GM18868 (cell line): ENCODE data around the gene ELF1.
"Not testable (repeated sequence)": the region's sequence is repeated elsewhere in the genome, so short reads cannot be mapped to it uniquely, and the experiment has no call there.

Experiments used
- ATAC-seq: cut with Tn5 transposase; IDR thresholded peaks from one replicate; pipeline ENCODE4 v1.9.1; 2021; ENCODE audit warnings: mild to moderate bottlenecking, moderate library complexity; ENCODE audit not compliant: unreplicated experiment

ELF1 gene

DNA sequence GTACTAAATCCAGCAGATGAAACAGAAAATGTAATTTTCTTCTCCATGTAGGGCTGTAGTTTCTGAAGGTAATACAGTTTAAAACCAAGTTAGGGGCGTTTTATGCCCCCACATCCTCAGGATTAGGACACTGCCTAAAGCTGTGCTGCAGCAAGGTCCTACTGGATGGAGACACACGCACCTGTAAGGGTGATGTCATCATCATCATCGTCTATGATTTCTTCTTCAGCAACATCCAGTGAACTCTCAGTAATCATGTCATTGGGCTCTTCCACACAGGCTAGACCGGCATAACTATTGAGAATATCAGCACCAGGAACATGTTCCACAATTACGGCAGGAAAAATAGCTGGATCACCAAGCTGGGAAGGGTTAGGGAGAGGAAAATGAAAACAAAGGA is 60.5 kb downstream of the ELF1 start:
- no peak for ATAC-seq

DNA sequence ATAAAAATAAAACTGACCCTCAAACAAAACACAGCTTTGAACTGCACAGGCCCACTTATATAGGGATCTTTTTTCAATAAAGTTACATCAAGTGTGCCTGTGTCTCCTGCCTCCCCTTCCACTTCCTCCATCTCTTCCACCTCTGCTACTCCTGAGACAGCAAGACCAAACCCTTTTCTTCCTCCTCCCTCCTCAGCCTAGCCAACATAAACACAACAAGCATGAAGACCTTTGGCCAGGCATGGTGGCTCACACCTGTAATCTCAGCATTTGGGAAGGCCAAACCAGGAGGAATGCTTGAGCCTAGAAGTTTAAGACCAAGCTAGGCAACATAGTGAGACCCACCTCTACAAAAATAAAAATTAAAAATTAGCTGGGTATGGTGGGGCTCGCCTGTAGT is 72.6 kb downstream of the ELF1 start:
- no peak for ATAC-seq

DNA sequence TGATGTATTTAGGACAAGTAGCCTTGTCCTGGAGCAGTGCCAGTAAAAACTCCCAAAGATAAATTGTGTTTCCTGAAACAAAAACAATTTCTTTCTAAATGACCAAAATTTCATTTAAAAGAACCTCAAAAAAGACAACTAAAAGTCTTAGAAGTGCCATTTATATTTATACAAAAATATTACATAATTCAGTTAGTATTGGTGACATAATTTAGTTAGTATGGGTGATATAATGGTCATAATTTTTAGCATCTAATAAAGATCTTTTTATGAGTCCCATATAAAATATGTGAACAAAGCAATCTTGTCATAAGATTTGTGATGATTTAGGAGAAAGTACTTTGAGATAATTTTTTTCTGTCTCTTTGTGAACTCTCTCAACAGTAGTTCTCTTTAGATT is 76.0 kb downstream of the ELF1 start:
- no peak for ATAC-seq

DNA sequence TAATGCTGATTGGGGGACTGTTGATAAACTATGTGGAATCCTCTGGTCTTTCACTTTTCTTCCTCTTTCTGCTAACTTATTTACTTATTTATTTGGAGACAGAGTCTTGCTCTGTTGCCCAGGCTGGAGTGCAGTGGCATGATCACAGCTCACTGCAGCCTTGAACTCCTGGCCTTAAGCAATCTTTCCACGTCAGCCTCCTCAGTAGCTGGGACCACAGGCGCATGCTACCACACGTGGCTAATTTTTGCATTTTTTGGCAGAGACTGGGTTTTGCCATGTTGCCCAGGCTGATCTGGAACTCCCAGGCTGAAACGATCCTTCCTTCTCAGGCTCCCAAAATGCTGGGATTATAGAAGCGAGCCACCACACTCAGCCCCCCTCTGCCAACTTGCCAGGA is 77.5 kb downstream of the ELF1 start:
- ATAC-seq: no peak

DNA sequence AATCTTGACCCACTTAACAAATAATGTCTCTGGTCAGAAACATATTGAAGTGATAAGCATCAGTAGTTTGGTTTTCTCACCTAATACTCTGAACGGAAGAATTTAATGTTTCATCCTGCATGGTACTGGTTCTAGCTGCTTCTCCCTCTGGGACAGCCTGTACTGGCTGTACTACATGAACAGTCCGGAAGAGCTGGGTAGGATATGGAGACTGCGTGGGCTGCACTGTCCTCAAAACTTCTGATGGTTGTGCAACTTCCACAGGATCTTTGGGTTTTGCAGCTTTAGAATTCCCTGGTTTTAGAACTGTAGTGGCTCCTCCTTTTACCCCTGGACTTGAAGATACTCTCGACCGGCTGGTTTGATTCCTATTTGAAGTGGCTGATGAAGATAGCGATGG is 78.3 kb downstream of the ELF1 start:
- no peak for ATAC-seq

DNA sequence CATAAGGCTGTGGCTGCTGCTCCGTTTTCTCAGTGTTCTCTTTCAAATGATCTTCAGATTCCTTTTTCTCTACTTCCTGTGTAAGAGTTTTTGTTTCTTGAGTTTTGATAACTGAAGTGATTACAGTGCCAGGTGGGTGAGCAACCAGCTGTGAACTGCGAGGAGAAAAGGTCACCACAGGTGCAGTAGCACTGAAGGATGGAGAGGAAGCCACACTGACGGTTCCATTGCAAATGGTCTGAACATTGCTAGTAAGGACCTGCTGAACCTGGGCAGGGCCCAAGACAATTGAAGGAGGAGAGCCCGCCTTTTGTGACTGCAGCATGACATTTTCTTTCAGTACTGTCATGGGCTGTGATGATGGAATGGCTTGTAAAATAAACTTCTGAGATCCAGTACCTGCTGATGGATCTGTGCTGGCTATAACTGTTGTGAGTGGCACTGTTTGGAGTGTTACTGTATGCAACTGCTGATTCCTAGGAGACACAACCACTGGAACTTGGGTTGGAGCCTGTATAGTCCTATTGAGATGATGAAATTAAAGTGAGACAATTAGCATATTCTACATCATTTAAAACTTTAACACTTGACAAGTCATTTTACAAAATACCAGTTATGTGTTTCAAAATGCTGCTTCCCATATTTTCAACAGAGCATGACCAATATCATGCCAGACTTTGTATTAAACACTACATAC is 85.5 kb downstream of the ELF1 start:
- peak; percentile 72 for ATAC-seq

DNA sequence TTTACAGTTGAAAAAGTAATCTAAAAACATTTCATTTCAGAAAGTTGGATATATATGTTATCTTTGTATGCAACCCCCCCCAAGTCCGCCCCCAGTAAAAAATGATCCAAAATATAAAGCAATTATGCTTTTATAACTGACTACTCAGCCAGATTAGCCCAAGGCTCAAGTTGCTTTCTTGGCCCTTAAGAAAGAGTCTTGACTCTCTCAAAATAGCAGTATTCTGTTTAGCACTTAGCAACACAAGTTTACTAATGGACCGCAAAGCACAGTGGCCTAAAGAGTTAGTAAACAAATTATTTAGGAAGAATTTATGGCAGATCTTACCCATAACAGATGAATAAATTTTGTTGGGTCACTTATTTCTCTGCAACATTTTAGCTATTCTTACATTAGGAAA is 86.9 kb downstream of the ELF1 start:
- ATAC-seq: no peak

DNA sequence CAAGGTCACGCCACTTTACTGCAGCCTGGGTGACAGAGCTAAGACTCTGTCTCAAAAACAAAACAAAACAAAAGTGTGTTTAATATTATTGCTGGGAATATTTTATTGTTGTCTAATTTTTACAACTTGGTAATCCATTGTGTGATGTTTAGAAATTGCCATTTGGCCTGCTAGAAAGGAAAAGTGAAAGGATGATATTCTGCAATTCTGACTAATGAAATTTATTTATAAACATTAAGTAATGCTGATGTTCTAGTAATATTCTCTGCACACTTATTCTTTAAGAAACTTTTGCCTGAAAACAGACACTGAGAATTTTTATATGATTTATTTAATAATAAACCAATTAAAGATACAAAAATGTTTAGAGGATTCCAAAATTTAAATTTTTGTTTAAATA is 87.4 kb downstream of the ELF1 start:
- ATAC-seq: no peak

DNA sequence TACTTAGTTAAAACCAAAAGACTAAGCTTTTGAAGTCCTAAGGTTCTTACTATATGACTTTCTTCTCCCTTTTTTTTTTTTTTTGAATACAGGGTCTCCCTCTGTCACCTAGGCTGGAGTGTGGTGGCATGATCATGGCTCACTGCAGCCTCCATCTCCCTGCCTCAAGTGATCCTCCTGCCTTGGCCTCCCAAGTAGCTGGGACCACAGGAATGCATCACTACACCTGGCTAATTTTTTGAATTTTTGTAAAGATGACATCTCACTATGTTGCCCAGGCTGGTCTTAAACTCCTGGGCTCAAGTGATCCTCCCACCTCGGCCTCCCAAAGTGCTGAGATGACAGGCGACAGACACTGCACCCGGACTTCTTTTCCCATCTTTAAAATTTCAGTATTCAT is 89.2 kb downstream of the ELF1 start:
- ATAC-seq: not testable (repeated sequence)

DNA sequence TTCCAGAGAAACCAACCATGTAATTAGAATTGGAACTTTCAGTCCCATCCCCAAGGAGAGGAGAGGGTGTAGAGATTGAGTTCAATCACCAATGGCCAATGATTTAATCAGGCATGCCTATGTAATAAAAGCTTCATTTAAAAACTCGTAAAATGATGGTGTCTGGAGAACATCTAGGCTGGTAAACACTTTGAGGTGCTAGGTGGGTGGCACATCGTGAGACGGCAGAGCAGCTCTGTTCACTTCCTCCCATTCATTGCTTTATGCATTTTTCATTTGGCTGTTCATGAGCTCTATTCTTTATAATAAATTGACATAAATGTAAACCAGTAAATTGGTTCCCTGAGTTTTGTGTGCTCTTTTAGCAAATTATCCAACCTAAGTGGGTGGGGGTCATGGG is 90.1 kb downstream of the ELF1 start:
- no peak for ATAC-seq

DNA sequence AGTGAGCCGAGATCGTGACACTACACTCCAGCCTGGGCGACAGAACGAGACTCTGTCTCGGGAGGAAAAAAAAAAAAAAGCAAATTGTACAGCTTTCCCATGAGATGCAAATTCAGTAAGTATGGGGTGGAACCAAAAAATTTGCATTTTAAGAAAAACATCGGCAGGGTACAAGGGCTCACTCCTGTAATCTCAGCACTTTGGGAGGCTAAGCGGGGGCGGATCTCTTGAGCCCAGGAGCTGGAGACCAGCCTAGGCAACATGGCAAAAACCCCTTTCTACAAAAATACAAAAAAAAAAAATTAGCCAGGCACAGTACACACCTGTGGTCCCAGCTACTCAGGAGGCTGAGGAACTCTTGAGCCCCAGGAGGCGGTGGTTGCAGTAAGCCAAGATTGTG is 91.2 kb downstream of the ELF1 start:
- no peak for ATAC-seq

DNA sequence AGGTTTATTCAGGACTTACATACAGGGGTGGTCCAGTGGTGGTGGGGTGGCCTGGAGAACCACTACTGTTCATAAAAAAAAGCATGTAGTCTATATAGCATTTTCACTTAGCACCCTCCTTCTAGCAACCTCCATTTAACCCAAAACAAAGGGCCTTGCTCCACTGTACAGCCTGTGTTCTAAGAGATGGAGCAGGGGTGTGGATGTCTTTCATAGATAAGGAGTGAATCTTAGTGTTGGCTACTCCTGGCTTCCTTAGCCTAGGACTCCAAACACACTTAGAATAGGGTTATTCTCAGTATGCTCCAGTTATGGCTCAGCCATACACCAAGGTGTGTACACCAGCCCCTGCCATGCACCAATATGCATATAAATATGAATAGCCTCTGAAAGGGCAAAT is 95.2 kb downstream of the ELF1 start:
- ATAC-seq: no peak

DNA sequence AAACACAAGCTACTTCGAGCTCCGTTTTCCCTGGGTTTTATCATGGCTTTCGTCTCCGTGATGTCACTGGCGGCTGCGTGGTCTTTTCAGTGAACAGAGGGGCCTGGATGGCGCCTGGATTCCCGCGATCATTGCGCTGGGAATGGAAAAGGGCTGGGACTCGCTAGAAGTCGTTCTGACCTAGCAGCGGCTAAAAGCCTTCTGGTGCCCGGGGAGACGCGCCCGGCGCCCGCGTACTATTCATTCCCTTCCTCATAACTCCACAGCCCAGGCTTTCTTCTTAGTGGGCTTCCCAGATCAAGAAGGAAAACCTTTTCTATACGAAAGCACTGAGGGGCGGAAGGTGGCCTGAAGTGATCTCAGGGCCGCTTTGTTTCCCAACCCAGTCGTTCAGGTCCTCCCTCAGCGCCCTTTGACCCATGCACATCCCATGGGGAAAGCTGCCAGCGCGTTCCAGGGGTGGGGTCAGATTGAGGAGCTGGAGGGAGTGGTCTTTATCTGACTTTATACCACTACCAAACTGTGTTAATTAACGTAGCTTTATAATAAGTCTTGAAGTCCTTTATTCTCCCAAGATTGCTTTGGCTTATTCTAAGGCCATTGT is 96.6 kb downstream of the ELF1 start:
- ATAC-seq: no peak

DNA sequence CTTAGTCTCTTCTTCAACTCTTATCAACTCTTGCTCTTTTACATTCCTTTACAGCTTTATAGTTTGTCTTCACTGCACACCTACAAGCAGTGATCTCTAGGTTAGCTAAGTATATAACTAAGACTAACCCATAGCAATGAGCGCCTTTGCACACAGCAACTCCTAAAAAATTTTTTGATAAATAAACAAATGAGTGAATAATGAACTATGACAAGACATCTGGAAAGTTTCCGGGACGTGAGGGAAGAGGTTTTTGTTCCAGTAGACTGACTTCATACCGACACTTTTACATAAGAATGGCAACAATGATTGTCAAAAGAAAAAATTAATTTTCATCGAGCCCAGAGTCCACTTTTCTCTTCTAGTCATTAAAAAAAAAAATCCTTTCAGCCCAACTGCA is 98.3 kb downstream of the ELF1 start:
- no peak for ATAC-seq

DNA sequence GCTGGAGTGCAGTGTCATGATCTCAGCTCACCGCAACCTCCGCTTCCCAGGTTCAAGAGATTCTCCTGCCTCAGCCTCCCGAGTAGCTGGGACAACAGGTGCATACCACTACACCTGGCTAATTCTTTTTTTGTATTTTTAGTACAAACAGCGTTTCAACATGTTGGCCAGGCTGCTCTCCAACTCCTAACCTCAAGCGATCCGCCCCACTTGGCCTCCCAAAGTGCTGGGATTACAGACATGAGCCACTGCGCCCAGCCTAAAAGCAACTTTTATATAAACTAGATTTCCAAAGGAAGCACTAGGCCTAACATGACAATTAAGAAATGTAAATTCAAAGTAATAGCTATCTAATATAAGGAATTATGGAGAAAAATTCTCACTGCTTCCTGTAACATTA is 99.2 kb downstream of the ELF1 start:
- ATAC-seq: not testable (repeated sequence)

DNA sequence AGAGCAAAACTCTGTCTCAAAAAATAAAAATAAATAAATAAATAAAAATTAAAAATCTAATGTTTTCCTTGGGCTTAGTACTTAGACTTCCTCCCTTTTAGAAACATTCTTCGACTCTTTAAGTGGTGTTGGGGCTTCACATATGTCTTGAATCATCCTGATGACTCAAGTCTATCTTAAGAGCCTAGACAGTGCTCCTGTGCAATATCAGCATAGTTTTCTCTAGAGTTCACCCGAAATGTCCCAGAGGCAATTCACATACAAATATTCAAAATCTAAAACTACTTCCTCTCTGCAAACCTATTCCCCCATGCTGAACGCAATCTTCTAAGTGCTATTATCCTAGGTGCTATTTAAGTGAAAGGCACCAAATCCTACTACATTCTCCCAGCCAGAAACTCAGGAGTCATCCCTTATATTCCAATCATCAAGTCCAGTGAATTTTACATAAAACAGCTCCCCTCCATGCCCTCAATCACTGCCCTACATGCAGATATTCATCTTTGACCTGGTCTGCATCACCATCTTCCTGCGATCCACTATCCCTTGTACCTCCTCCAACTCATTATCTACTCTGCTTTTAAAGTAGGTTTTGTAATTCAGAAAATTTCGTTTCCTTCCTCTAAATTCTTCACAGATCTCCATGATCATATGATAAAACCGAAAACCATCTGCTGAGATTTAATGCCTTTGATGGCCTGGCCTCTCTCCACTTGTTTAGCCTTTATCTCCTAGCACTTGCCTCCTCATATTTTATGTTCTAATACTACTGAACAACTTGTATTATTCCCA is 102.7 kb downstream of the ELF1 start:
- no peak for ATAC-seq

DNA sequence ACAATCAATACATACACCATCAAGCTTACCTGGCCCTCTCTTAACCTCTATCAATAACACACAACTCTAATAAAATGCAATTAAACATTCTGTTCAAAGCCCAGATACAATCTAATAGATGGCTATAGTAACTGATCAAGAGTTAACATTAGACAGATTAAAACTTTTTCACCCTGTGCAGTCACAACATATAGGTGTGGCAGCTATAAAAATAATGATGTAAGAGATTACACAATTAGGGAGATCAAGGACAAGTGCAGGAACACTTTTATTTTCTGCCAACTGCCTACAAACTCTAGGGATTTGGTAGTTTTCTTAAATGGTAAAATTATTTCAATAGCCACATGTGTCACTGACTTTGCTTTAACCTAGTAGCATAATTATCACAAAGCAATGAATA is 104.3 kb downstream of the ELF1 start:
- not testable (repeated sequence) for ATAC-seq

DNA sequence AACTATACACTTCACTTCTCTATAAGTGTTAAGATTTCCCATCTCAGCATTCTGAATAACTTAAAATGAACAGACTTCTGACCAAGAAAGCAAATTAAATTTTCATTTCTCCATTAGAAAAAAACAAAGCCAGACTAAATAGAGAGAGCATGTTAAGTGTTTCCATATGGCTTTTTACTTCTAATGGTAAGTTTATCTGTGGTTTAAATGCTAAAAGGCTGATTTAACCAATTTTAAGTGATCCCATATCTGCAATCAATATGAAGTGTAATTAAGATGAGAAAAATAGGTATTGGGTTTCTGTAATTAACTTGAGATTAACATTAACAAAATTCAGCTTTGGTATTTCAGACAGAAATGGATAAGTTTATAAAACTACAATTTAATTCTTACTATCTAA is 107.8 kb downstream of the ELF1 start:
- ATAC-seq: no peak

DNA sequence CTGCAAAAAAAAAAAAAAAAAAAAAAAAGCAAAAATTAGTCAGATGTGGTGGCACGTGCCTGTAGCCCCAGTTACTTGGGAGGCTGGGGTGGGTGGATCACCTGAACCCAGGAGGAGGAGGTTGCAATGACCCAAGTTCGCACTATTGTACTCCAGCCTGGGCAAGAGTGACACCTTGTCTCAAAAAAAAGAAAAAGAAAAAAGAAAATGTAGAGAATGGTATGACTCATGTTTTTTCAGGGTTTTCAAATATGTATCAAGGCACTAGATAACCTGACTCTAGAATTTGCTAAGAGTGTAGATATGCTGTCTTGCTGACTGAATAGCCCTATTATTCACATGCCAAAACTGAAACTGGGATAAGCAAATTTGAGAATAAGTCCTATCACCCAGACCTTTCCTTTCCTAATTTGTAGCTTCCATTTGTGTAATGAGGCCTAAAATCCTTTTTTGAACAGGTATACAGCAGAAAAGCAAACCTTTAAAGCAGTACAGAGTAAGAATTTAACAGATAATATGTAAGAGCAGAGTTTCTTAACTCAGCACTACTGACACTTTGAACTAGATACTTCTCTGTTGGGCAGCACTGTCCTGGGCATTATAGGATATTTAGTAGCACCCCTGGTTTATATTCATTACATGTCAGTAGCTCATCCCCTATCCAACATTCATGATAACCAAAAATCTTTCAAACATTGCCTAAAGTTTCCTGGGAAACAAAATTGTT is 108.6 kb downstream of the ELF1 start:
- ATAC-seq: peak; percentile 83

DNA sequence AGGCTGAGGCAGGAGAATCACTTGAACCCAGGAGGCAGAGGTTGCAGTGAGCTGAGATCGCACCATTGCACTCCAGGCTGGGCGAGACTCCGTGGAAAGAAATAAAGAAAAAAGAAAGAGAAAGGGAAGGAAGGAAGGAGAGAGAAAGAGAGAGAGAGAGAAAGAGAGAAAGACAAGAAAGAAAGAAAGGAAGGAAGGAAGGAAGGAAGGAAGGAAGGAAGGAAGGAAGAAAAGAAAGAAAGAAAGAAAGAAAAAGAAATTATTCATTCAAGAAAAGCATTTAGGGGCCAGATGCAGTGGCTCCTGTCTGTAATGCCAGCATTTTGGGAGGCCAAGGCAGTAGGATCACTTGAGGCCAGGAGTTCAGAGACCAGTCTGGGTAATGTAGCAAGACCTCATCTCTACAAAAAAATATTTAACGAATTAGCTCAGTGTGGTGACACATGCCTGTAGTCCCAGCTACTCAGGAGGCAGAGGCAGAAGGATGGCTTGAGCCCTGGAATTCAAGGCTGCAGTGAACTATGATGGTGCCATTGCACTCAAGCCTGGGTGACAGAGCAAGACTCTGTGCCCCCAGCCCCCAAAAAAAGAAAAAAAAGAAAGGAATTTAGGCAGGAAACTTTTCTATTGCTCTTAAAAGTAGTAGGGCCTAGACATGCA is 109.4 kb downstream of the ELF1 start:
- not testable (repeated sequence) for ATAC-seq

DNA sequence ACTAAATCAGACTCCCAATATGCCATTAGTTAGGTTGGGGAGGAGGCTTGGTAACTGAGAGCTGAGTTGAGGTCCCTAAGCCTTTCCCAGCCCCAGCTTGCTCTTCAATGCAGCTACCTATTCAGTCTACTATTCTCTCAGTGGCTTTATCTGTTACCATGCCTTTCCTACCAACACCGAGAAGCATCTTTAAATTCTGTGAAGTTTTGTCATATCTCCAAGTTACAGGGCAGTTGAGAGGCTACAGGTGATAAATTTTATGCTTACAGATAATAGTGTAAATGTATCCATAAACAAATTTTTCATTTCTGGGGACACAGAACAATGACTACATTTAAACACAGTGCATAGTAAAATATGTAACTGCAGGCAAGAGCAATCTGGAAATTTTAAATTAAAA is 110.6 kb downstream of the ELF1 start:
- no peak for ATAC-seq
